GM12878 (cell line): ENCODE results near the gene CCDC88C. TPM values are rescaled to one million over a fixed set of nuclear protein-coding genes. Genes with fewer than 3 reads are reported as not detected.

Source experiments
- BHLHE40 ChIP-seq, 2 experiments: fragments of 450-650 bp in 1 of 2; IDR thresholded peaks; 2 replicates each; pipeline ENCODE4 v1.6.1; 2011 to 2017; ENCODE audit warnings: low read depth in 2 of 2, borderline replicate concordance in 1 of 2, improper control_type of control experiment in 1 of 2, low read length in 1 of 2, mild to moderate bottlenecking in 1 of 2
- CBX3 ChIP-seq: fragments of 200-600 bp; sonication (generic); IDR thresholded peaks from 2 replicates; pipeline ENCODE4 v1.6.1; 2016; ENCODE audit warnings: low read depth, borderline replicate concordance
- CBX5 ChIP-seq: sonication (generic); IDR thresholded peaks from 2 replicates; pipeline ENCODE4 v1.6.1; 2016; ENCODE audit warnings: low read depth, moderate library complexity, mild to moderate bottlenecking, inconsistent platforms
- CHD4 ChIP-seq: fragments of 200-600 bp; sonication (generic); IDR thresholded peaks from 2 replicates; pipeline ENCODE4 v1.6.1; 2016; ENCODE audit warnings: mild to moderate bottlenecking
- CREB1 ChIP-seq: IDR thresholded peaks from 2 replicates; pipeline ENCODE4 v1.6.1; 2012; ENCODE audit warnings: low read depth, mild to moderate bottlenecking, inconsistent platforms
- GABPA ChIP-seq: IDR thresholded peaks from 2 replicates; pipeline ENCODE4 v1.6.1; 2014; ENCODE audit warnings: antibody characterized with exemption, low read depth, mild to moderate bottlenecking, inconsistent platforms
- JUNB ChIP-seq: IDR thresholded peaks from 2 replicates; pipeline ENCODE4 v1.6.1; 2016; ENCODE audit warnings: antibody characterized with exemption, mild to moderate bottlenecking
- KAT2A ChIP-seq: conservative IDR thresholded peaks from 2 replicates; pipeline ENCODE4 v1.6.1; 2011; ENCODE audit warnings: low read depth, low read length; ENCODE audit not compliant: control insufficient read depth
- KLF5 ChIP-seq: fragments of 450-650 bp; IDR thresholded peaks from 2 replicates; pipeline ENCODE4 v1.6.1; 2014; ENCODE audit warnings: mild to moderate bottlenecking; ENCODE audit not compliant: partially characterized antibody
- MYB ChIP-seq: fragments of 150-350 bp; IDR thresholded peaks from 2 replicates; pipeline ENCODE4 v1.6.1; 2014; ENCODE audit warnings: mild to moderate bottlenecking, low read depth, low read length, borderline replicate concordance
- PAX8 ChIP-seq: fragments of 450-650 bp; IDR thresholded peaks from 2 replicates; pipeline ENCODE4 v1.6.1; 2017; ENCODE audit warnings: mild to moderate bottlenecking, moderate library complexity
- POLR2A ChIP-seq: IDR thresholded peaks from 2 replicates; pipeline ENCODE4 v1.6.1; 2011; ENCODE audit warnings: low read depth, mild to moderate bottlenecking, low read length
- RELA ChIP-seq: fragments of 450-650 bp; IDR thresholded peaks from 2 replicates; pipeline ENCODE4 v1.8.0; 2014; ENCODE audit warnings: borderline replicate concordance; ENCODE audit not compliant: partially characterized antibody
- SIN3A ChIP-seq: IDR thresholded peaks from 2 replicates; pipeline ENCODE4 v1.6.1; 2012; ENCODE audit warnings: low read depth, low read length, improper control_type of control experiment
- SIX5 ChIP-seq: IDR thresholded peaks from 2 replicates; pipeline ENCODE4 v1.6.1; 2011; ENCODE audit warnings: mild to moderate bottlenecking, low read depth, low read length, moderate library complexity; ENCODE audit not compliant: severe bottlenecking
- SMAD1 ChIP-seq: fragments of 450-650 bp; IDR thresholded peaks from 2 replicates; pipeline ENCODE4 v1.6.1; 2018; ENCODE audit warnings: mild to moderate bottlenecking, low read depth; ENCODE audit not compliant: partially characterized antibody
- SREBF2 ChIP-seq: IDR thresholded peaks from 2 replicates; pipeline ENCODE4 v1.6.1; 2012; ENCODE audit warnings: mild to moderate bottlenecking, low read length
- STAT3 ChIP-seq: IDR thresholded peaks from 2 replicates; pipeline ENCODE4 v1.6.1; 2011; ENCODE audit warnings: low read depth, low read length, improper control_type of control experiment
- WRNIP1 ChIP-seq: IDR thresholded peaks from 2 replicates; pipeline ENCODE4 v1.6.1; 2011; ENCODE audit warnings: low read depth, low read length, improper control_type of control experiment, borderline replicate concordance
- polyA plus RNA-seq, 11 experiments: library from polyadenylated mRNA; depleted of rRNA in 4 of 11; unstranded in 6 of 11; stranded (reverse) in 5 of 11; fragments of >200 nt; fragmentation: Nextera tagmentation in 4 of 11; fragmentation: Illumina TruSeq in 1 of 11; extraction: Ambion mirVana in 4 of 11; extraction: Trizol in 1 of 11; gene quantifications; 1 replicate in 1 of 11; 2 replicates in 10 of 11; pipeline versions ENCODE4 v1.2.1 to v1.2.3, GENCODE V29; 2011 to 2016; ENCODE audit warnings: inconsistent platforms in 2 of 11, missing spikeins in 2 of 11, low read depth in 1 of 11
- total RNA-seq, 4 experiments: library from RNA; depleted of rRNA in 3 of 4; stranded (reverse); fragments of >200 nt in 3 of 4; fragmentation: Illumina TruSeq in 1 of 4; extraction: Trizol in 1 of 4; gene quantifications; 2 replicates each; pipeline versions ENCODE4 v1.2.1 to v1.2.3, GENCODE V29; 2013 to 2021
- TF ChIP-seq, protein P1 (sequence below): IDR thresholded peaks from 2 replicates; pipeline ENCODE4 v1.6.1; 2012; ENCODE audit warnings: low read length, inconsistent platforms
- TF ChIP-seq, protein P2 (sequence below): fragments of 450-650 bp; conservative IDR thresholded peaks from 2 replicates; pipeline ENCODE4 v1.6.1; 2017; ENCODE audit warnings: mild to moderate bottlenecking, moderate library complexity
- TF ChIP-seq, protein P3 (sequence below): fragments of 450-650 bp; IDR thresholded peaks from 2 replicates; pipeline ENCODE4 v1.6.1; 2018; ENCODE audit warnings: borderline replicate concordance, mild to moderate bottlenecking; ENCODE audit not compliant: partially characterized antibody
- TF ChIP-seq, protein P4 (sequence below): IDR thresholded peaks from 2 replicates; pipeline ENCODE4 v1.6.1; 2012; ENCODE audit warnings: low read depth, low read length, improper control_type of control experiment
- TF ChIP-seq, protein P5 (sequence below): IDR thresholded peaks from 2 replicates; pipeline ENCODE4 v1.6.1; 2011; ENCODE audit warnings: borderline replicate concordance, low read depth, mild to moderate bottlenecking, moderate library complexity, low read length; ENCODE audit not compliant: insufficient read depth, poor library complexity, severe bottlenecking

Gene CCDC88C
- total and polyA plus RNA-seq, 10 of the 15 experiments (the other 5 are each of a cell fraction or from before 2014, with no cell fraction given) = 4.0 to 79.6 (median 36.6) TPM

DNA sequence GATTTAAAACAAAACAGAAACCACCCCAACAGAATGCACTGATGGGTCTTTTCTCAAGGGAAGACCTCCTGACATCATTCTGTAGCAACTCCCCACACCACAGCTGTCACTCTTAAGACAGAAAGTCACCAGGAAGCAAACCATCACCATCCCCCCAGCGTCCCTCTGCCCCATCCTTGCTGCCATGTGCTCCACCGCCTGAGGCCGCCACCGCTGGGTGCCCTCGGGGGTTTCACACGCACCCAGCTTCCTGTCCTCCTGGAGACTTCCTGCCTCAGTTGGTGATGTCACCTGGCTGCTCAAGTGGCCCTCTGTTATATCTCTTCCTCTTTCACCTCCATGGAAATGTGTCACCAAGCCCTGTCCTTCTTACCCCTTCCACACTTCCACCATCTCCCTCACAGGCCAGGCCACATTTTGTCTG is 101.8 kb downstream of the CCDC88C start (continued):
- TF ChIP-seq, protein P1, sequence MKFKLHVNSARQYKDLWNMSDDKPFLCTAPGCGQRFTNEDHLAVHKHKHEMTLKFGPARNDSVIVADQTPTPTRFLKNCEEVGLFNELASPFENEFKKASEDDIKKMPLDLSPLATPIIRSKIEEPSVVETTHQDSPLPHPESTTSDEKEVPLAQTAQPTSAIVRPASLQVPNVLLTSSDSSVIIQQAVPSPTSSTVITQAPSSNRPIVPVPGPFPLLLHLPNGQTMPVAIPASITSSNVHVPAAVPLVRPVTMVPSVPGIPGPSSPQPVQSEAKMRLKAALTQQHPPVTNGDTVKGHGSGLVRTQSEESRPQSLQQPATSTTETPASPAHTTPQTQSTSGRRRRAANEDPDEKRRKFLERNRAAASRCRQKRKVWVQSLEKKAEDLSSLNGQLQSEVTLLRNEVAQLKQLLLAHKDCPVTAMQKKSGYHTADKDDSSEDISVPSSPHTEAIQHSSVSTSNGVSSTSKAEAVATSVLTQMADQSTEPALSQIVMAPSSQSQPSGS = peak; percentile 98
- TF ChIP-seq KLF5 (no peak), CHD4 (no peak), CBX5 (no peak), SIX5 (no peak), STAT3 (no peak), POLR2A (peak; percentile 46; the same call in 1 of the 2 replicates), KAT2A (no peak), MYB (no peak), SIN3A (peak; percentile 76; the same call in 1 of the 2 replicates), CREB1 (peak; percentile 81), SMAD1 (no peak), PAX8 (no peak), JUNB (peak; percentile 88), WRNIP1 (no peak), SREBF2 (no peak), BHLHE40 (IDR thresholded peaks at IDR 0.05; ENCODE audit: borderline replicate concordance in 1 of 2, low read depth in 2 of 2, low read length in 1 of 2) (peak; percentile 61 to 65; a peak in 3 of 4 replicates), GABPA (peak; percentile 74), CBX3 (no peak), RELA (peak; percentile 72)
- TF ChIP-seq, protein P2, sequence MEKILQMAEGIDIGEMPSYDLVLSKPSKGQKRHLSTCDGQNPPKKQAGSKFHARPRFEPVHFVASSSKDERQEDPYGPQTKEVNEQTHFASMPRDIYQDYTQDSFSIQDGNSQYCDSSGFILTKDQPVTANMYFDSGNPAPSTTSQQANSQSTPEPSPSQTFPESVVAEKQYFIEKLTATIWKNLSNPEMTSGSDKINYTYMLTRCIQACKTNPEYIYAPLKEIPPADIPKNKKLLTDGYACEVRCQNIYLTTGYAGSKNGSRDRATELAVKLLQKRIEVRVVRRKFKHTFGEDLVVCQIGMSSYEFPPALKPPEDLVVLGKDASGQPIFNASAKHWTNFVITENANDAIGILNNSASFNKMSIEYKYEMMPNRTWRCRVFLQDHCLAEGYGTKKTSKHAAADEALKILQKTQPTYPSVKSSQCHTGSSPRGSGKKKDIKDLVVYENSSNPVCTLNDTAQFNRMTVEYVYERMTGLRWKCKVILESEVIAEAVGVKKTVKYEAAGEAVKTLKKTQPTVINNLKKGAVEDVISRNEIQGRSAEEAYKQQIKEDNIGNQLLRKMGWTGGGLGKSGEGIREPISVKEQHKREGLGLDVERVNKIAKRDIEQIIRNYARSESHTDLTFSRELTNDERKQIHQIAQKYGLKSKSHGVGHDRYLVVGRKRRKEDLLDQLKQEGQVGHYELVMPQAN = 0 out of 2 replicates have a peak, but pooled peaks have one; percentile 34
- TF ChIP-seq, protein P3, sequence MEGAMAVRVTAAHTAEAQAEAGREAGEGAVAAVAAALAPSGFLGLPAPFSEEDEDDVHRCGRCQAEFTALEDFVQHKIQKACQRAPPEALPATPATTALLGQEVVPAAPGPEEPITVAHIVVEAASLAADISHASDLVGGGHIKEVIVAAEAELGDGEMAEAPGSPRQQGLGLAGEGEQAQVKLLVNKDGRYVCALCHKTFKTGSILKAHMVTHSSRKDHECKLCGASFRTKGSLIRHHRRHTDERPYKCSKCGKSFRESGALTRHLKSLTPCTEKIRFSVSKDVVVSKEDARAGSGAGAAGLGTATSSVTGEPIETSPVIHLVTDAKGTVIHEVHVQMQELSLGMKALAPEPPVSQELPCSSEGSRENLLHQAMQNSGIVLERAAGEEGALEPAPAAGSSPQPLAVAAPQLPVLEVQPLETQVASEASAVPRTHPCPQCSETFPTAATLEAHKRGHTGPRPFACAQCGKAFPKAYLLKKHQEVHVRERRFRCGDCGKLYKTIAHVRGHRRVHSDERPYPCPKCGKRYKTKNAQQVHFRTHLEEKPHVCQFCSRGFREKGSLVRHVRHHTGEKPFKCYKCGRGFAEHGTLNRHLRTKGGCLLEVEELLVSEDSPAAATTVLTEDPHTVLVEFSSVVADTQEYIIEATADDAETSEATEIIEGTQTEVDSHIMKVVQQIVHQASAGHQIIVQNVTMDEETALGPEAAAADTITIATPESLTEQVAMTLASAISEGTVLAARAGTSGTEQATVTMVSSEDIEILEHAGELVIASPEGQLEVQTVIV = peak; percentile 22
- TF ChIP-seq, protein P4, sequence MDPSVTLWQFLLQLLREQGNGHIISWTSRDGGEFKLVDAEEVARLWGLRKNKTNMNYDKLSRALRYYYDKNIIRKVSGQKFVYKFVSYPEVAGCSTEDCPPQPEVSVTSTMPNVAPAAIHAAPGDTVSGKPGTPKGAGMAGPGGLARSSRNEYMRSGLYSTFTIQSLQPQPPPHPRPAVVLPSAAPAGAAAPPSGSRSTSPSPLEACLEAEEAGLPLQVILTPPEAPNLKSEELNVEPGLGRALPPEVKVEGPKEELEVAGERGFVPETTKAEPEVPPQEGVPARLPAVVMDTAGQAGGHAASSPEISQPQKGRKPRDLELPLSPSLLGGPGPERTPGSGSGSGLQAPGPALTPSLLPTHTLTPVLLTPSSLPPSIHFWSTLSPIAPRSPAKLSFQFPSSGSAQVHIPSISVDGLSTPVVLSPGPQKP = no peak
- TF ChIP-seq, protein P5, sequence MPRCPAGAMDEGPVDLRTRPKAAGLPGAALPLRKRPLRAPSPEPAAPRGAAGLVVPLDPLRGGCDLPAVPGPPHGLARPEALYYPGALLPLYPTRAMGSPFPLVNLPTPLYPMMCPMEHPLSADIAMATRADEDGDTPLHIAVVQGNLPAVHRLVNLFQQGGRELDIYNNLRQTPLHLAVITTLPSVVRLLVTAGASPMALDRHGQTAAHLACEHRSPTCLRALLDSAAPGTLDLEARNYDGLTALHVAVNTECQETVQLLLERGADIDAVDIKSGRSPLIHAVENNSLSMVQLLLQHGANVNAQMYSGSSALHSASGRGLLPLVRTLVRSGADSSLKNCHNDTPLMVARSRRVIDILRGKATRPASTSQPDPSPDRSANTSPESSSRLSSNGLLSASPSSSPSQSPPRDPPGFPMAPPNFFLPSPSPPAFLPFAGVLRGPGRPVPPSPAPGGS = peak; percentile 52
